ENCODE results near the gene AMELX. TPM values are rescaled to one million over a fixed set of nuclear protein-coding genes. Genes with fewer than 3 reads are reported as not detected.

AMELX gene
- total RNA-seq, 8 experiments from 2014 or later, result not detected

GRCh38 chrX:11321986-11322385, 28.8 kb downstream of the AMELX start:
- Histone ChIP-seq H3K4me1 (replicated peaks in 1 of 2) (peaks cover 0 to 4% of the 10 kb centered on the region in 2 donors), H3K4me3 (no peak overlapping the region), H3K27ac (no peak overlapping the region)
- 48 to 83% (median 63%) methylated on average over 1 to 2 of the region's 2 CpGs; no CpG with 5 or more reads in 4 of the 10 experiments for WGBS, 10 experiments
- in situ Hi-C loops (cut with MboI; ENCODE audit: low pct_unique_long_range_greater_than_20kb in 2 of 9, low sequenced_read_pairs in 9 of 9, unreplicated experiment in 9 of 9), result no loop called here
- ATAC-seq (replicated peaks in 6 of 8), result no peak

GRCh38 chrX:11328134-11328533, 34.9 kb downstream of the AMELX start:
- no peaks in the 10 kb centered on the region for H3K4me1 ChIP-seq (replicated peaks in 1 of 2)
- ATAC-seq (replicated peaks in 6 of 8), result no peak
- no peak overlapping the region for H3K27ac ChIP-seq
- in situ Hi-C loops (cut with MboI; ENCODE audit: low pct_unique_long_range_greater_than_20kb in 2 of 9, low sequenced_read_pairs in 9 of 9, unreplicated experiment in 9 of 9), result no loop called here
- 25 to 100% (median 56%) methylated on average over 1 to 2 of the region's 3 CpGs; no CpG with 5 or more reads in 6 of the 10 experiments for WGBS, 10 experiments
- no peak overlapping the region for H3K4me3 ChIP-seq

DNA sequence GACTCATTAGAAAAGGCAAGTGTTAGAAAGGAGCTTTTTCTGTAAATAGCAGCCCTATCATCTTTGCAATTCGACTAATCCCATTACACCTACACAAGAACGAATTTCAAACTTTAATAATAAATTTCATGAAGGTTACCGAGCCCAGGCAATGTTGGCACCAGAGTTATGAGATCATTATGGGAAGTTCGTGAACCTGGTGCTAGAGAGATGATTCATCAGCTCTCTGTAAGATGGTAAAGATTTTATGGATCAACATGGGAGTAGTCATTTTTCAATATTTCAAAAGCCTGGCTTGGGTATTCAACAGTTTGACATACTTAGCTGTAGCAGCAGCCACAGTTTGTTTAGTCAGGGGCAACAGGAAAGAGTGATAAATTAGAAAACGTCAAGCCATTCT, 35.8 kb downstream of the AMELX start:
- Histone ChIP-seq H3K27ac (no peak overlapping the region), H3K4me1 (replicated peaks in 1 of 2) (no peaks in the 10 kb centered on the region), H3K4me3 (no peak overlapping the region)
- 18 to 86% (median 44%) methylated on average over 1 to 5 of the region's 5 CpGs; no CpG with 5 or more reads in 4 of the 10 experiments for WGBS, 10 experiments
- in situ Hi-C loops (cut with MboI; ENCODE audit: low pct_unique_long_range_greater_than_20kb in 2 of 9, low sequenced_read_pairs in 9 of 9, unreplicated experiment in 9 of 9), result no loop called here
- ATAC-seq (replicated peaks in 6 of 8), result peak in 6 of 8 experiments; percentile 16 to 79 (median 52)

DNA sequence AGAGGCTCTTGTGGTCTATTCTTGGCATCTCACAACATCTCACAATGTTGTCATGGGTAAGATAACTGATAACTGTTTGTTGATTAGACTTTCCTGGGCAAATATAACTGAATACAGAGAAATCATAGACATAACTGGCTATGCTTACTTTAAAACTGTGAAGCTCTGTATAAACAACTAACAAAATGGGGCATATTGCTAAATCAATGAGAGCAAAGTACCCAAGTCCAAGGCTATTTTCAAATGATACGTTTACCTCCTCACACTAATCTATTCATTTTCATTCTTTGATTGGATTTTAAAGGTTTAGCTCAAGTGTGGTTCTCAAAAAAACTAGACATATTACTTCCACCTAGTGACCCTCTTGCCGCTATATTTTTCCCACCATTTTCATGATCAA, 38.6 kb downstream of the AMELX start:
- no peaks in the 10 kb centered on the region for H3K4me1 ChIP-seq (replicated peaks in 1 of 2)
- H3K4me3 ChIP-seq, result no peak overlapping the region
- whole genome bisulfite sequencing, 10 experiments, result 14 to 100% (median 81%) methylated on average over 1 to 2 of the region's 2 CpGs; no CpG with 5 or more reads in 5 of the 10 experiments
- ATAC-seq (replicated peaks in 6 of 8), result no peak
- no peak overlapping the region for H3K27ac ChIP-seq
- in situ Hi-C loops (cut with MboI; ENCODE audit: low pct_unique_long_range_greater_than_20kb in 2 of 9, low sequenced_read_pairs in 9 of 9, unreplicated experiment in 9 of 9), result no loop called here

DNA sequence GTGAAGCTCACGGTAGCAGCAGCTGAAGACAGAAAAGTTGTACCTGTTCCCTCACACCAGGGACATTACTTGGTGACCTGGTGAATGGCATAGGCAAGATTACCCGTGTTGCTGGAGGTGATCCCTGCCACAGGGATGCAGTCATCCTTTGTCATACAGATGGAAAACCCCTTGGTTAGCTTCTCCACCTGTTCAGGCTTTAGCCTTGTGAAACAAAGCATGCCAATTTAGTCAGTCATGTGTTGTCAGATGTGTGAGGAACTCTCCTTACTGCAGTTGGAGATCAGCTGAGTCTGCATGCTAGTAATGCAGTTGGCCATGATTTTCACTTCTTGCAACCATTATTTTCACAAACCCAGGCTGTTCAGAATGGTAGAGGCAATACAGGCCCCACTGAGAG, 41.0 kb downstream of the AMELX start:
- in situ Hi-C loops (cut with MboI; ENCODE audit: low pct_unique_long_range_greater_than_20kb in 2 of 9, low sequenced_read_pairs in 9 of 9, unreplicated experiment in 9 of 9), result no loop called here
- no peak for ATAC-seq (replicated peaks in 6 of 8)
- no peaks in the 10 kb centered on the region for H3K4me1 ChIP-seq (replicated peaks in 1 of 2)
- WGBS, 10 experiments, result 0 to 100% methylated on average over 1 to 2 of the region's 2 CpGs; no CpG with 5 or more reads in 8 of the 10 experiments
- no peak overlapping the region for H3K4me3 ChIP-seq
- H3K27ac ChIP-seq, result no peak overlapping the region

GRCh38 chrX:11336201-11336600, 43.0 kb downstream of the AMELX start:
- Histone ChIP-seq H3K27ac (no peak overlapping the region), H3K4me3 (no peak overlapping the region), H3K4me1 (replicated peaks in 1 of 2) (peaks cover 0 to 2% of the 10 kb centered on the region in 2 donors)
- ATAC-seq (replicated peaks in 6 of 8), result no peak
- in situ Hi-C loops (cut with MboI; ENCODE audit: low pct_unique_long_range_greater_than_20kb in 2 of 9, low sequenced_read_pairs in 9 of 9, unreplicated experiment in 9 of 9), result no loop called here
- 49 to 83% (median 61%) methylated on average over 1 to 2 of the region's 2 CpGs; no CpG with 5 or more reads in 5 of the 10 experiments for WGBS, 10 experiments

DNA sequence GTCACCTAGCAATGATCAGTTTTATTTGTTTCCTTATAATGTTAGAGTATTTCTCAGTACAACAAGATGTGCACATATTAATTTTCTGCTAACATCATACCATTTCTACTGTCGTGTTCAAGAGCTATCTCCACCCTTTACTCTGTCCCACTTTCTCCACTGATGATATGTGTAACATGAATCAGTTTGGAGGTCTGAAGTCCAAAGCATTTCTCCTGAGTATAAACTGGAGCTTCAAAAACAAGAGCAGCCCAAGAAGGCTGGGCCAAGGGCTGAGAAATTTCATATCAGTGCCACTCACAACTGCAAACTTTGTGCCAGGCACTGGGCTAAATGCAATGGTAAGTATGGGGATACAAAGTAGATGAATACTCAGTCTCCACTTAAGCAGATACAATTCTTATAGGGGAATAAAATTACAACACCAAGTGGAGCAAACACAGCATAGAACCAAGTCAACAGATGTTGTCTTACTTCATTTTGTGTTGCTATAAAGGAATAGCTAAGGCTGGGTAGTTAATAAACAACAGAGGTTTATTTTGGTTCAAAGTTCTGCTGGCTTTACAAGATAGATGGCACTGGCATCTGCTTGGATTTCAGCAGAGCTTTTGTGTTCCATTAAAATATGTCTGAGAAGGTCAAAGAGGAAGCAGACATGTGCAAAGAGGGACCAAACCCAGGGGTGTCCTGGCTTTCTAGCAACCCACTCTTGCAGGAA, 44.2 kb downstream of the AMELX start:
- 50 to 100% methylated on average over 1 of the region's 1 CpG; no CpG with 5 or more reads in 8 of the 10 experiments for WGBS, 10 experiments
- ATAC-seq (replicated peaks in 6 of 8), result no peak
- Histone ChIP-seq H3K27ac (no peak overlapping the region), H3K4me3 (no peak overlapping the region), H3K4me1 (replicated peaks in 1 of 2) (peaks cover 7 to 8% of the 10 kb centered on the region in 2 donors)
- in situ Hi-C loops (cut with MboI; ENCODE audit: low pct_unique_long_range_greater_than_20kb in 2 of 9, low sequenced_read_pairs in 9 of 9, unreplicated experiment in 9 of 9), result no loop called here

- no peak overlapping the region for H3K27ac ChIP-seq
- peak; percentile 79 to 98 (median 84) for ATAC-seq (replicated peaks in 6 of 8)
Observed at GRCh38 chrX:11341274-11342201, 48.3 kb downstream of the AMELX start.

DNA sequence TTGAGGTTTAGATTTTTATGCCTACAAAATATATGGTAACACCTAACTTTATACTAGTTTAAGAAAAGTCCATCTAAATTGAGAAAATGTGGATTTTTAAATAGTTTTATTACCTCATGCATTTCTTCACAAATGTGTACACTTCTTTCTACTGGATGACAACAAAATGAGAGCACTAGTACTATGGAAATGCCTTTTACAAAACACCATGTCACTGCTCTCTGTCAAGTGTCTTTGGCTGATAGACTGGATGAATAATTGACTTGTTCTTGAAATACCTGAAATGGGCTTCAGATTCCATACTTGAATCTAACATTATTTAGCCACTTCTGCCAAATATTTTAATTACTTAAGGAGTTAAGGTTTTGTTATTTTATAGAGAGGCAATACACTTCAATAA, 49.5 kb downstream of the AMELX start:
- ATAC-seq (replicated peaks in 6 of 8), result no peak
- in situ Hi-C loops (cut with MboI; ENCODE audit: low pct_unique_long_range_greater_than_20kb in 2 of 9, low sequenced_read_pairs in 9 of 9, unreplicated experiment in 9 of 9), result no loop called here
- H3K4me3 ChIP-seq, result no peak overlapping the region
- H3K4me1 ChIP-seq (replicated peaks in 1 of 2), result peaks cover 10 to 16% of the 10 kb centered on the region in 2 donors
- no peak overlapping the region for H3K27ac ChIP-seq

More at GRCh38 chrX:11341274-11342201, 48.3 kb downstream of the AMELX start:
- Histone ChIP-seq H3K4me1 (replicated peaks in 1 of 2) (peaks cover 7 to 8% of the 10 kb centered on the region in 2 donors), H3K4me3 (no peak overlapping the region)
- in situ Hi-C loops (cut with MboI; ENCODE audit: low pct_unique_long_range_greater_than_20kb in 2 of 9, low sequenced_read_pairs in 9 of 9, unreplicated experiment in 9 of 9), result no loop called here
- 14 to 83% (median 32%) methylated on average over 1 to 10 of the region's 10 CpGs; no CpG with 5 or more reads in 4 of the 10 experiments for WGBS, 10 experiments

DNA sequence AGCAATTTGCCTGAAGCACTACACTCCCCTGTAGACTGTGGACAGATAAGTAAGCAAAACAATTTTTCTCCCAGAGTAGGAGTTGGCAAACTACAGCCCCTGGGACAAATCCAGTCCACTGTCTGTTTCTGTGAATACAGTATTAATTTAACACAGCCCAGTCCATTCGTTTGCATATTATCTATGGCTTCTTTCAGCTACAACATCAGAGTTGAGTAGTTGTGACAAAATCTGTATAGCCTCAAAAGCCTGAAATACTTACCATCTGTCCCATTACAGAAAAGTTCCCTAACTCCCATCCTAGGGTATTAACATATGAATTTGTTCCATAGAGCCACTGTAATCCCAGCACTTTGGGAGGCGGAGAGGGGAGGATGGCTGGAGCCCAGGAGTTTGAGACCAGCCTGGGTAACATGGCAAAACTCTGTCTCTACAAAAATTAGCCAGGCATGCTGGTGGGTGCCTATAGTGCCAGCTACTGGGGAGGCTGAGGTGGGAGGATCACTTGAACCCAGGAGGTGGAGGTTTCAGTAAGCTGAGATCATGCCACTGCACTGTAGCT, 53.0 kb downstream of the AMELX start:
- Histone ChIP-seq H3K4me3 (no peak overlapping the region), H3K4me1 (replicated peaks in 1 of 2) (peaks cover 11 to 16% of the 10 kb centered on the region in 2 donors), H3K27ac (no peak overlapping the region)
- WGBS, 10 experiments, result 0 to 100% (median 30%) methylated on average over 1 of the region's 2 CpGs; no CpG with 5 or more reads in 6 of the 10 experiments
- in situ Hi-C loops (cut with MboI; ENCODE audit: low pct_unique_long_range_greater_than_20kb in 2 of 9, low sequenced_read_pairs in 9 of 9, unreplicated experiment in 9 of 9), result no loop called here
- no peak for ATAC-seq (replicated peaks in 6 of 8)

GRCh38 chrX:11347300-11347699, 54.1 kb downstream of the AMELX start:
- peak in 3 of 8 experiments; percentile 21 to 61 (median 31) for ATAC-seq (replicated peaks in 6 of 8)
- Histone ChIP-seq H3K4me3 (no peak overlapping the region), H3K4me1 (replicated peaks in 1 of 2) (peaks cover 4 to 10% of the 10 kb centered on the region in 2 donors), H3K27ac (no peak overlapping the region)
- WGBS, 10 experiments, result 0 to 80% (median 29%) methylated on average over 1 to 3 of the region's 3 CpGs; no CpG with 5 or more reads in 2 of the 10 experiments
- in situ Hi-C loops (cut with MboI; ENCODE audit: low pct_unique_long_range_greater_than_20kb in 2 of 9, low sequenced_read_pairs in 9 of 9, unreplicated experiment in 9 of 9), result no loop called here

GRCh38 chrX:11349020-11349419, 55.8 kb downstream of the AMELX start:
- WGBS, 10 experiments, result 60 to 80% (median 73%) methylated on average over 1 of the region's 1 CpG; no CpG with 5 or more reads in 7 of the 10 experiments
- ATAC-seq (replicated peaks in 6 of 8), result no peak
- in situ Hi-C loops (cut with MboI; ENCODE audit: low pct_unique_long_range_greater_than_20kb in 2 of 9, low sequenced_read_pairs in 9 of 9, unreplicated experiment in 9 of 9), result no loop called here
- Histone ChIP-seq H3K4me1 (replicated peaks in 1 of 2) (peaks cover 4 to 10% of the 10 kb centered on the region in 2 donors), H3K27ac (no peak overlapping the region), H3K4me3 (no peak overlapping the region)
